GM10248 (cell line): ENCODE data around the gene ANGPT4.

ENCODE experiments used
- CTCF ChIA-PET: fragments of 300-600 bp; sonication (Branson Sonifier 250); formaldehyde crosslinking; extraction: SDS; loops from one replicate; lab custom pipeline; 2021; ENCODE audit warnings: antibody characterized with exemption; lab: Yijun Ruan, JAX
- POLR2A ChIA-PET: fragments of 350-650 bp; sonication (Branson Sonifier 250); formaldehyde crosslinking; extraction: SDS; loops from one replicate; lab custom pipeline; 2020; ENCODE audit warnings: antibody characterized with exemption; lab: Yijun Ruan, JAX
- DNase-seq: peaks from one replicate; pipeline ENCODE4 v3.0.0; 2012; ENCODE audit errors: extremely low spot score
- TF ChIP-seq, protein P1 (sequence below): IDR thresholded peaks from 2 replicates; pipeline ENCODE4 v1.5.1; 2012; ENCODE audit warnings: mild to moderate bottlenecking, low read depth; ENCODE audit errors: extremely low read depth, missing control alignments, control extremely low read depth

Gene ANGPT4

GRCh38 chr20:952196-952795 is 36.2 kb upstream of the ANGPT4 start:
- POLR2A ChIA-PET = interaction anchor here (0.6 kb wide), 1 partner anchor 108 kb away, joined by 10 read pairs; no protein-coding TSS in a partner anchor
- DNase-seq = no peak
- TF ChIP-seq, protein P1, sequence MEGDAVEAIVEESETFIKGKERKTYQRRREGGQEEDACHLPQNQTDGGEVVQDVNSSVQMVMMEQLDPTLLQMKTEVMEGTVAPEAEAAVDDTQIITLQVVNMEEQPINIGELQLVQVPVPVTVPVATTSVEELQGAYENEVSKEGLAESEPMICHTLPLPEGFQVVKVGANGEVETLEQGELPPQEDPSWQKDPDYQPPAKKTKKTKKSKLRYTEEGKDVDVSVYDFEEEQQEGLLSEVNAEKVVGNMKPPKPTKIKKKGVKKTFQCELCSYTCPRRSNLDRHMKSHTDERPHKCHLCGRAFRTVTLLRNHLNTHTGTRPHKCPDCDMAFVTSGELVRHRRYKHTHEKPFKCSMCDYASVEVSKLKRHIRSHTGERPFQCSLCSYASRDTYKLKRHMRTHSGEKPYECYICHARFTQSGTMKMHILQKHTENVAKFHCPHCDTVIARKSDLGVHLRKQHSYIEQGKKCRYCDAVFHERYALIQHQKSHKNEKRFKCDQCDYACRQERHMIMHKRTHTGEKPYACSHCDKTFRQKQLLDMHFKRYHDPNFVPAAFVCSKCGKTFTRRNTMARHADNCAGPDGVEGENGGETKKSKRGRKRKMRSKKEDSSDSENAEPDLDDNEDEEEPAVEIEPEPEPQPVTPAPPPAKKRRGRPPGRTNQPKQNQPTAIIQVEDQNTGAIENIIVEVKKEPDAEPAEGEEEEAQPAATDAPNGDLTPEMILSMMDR = no peak

GRCh38 chr20:951384-952169 is 35.4 kb upstream of the ANGPT4 start:
- ChIA-PET CTCF (interaction anchor here (1.6 kb wide), 1 partner anchor 136 kb away, joined by 9 read pairs; no protein-coding TSS in a partner anchor), POLR2A (interaction anchor here (0.6 kb wide), 1 partner anchor 107 kb away, joined by 10 read pairs; no protein-coding TSS in a partner anchor)
- no peak for DNase-seq
- TF ChIP-seq, protein P1 = no peak

More at GRCh38 chr20:952196-952795, 36.2 kb upstream of the ANGPT4 start:
- CTCF ChIA-PET = interaction anchor here (1.6 kb wide), 1 partner anchor 136 kb away, joined by 9 read pairs; no protein-coding TSS in a partner anchor

DNA sequence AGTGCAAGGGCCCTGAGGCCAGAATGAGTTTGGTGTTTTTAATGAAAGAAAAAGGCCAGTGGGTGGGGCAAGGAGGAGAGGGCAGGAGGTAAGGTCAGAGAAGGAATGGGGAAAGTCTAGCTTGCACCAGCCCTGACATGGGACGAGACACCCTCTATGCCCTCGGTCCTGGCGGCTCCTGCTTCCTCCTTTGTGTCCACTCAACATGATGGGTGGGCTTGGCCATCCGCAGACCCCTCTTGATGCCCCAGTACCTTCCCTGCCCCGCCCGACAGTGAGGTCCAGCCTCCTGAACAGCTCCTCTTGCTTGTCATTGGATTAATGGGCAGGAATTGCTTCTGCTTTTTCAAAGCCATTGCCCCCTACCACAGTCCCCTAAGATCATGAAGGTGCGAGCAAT is 33.6 kb upstream of the ANGPT4 start:
- TF ChIP-seq, protein P1 = no peak

GRCh38 chr20:946826-947225 is 30.7 kb upstream of the ANGPT4 start:
- POLR2A ChIA-PET = no interaction called here
- TF ChIP-seq, protein P1 = no peak
- CTCF ChIA-PET = interaction anchor here (1.1 to 6.3 kb wide), 3 partner anchors 9 to 131 kb away, joined by 4 to 29 read pairs (median 5); no protein-coding TSS in a partner anchor
- DNase-seq = no peak

More for the DNA sequence above, 33.6 kb upstream of the ANGPT4 start:
- no peak for DNase-seq
- ChIA-PET CTCF (no interaction called here), POLR2A (no interaction called here)

GRCh38 chr20:945841-946240 is 29.7 kb upstream of the ANGPT4 start:
- no peak for DNase-seq
- ChIA-PET POLR2A (no interaction called here), CTCF (interaction anchor here (1.1 to 6.3 kb wide), 3 partner anchors 10 to 130 kb away, joined by 4 to 29 read pairs (median 5); no protein-coding TSS in a partner anchor)
- TF ChIP-seq, protein P1 = no peak

GRCh38 chr20:944774-945410 is 28.8 kb upstream of the ANGPT4 start:
- TF ChIP-seq, protein P1 = no peak
- ChIA-PET POLR2A (no interaction called here), CTCF (interaction anchor here (6.3 kb wide), 1 partner anchor 11 kb away, joined by 29 read pairs; no protein-coding TSS in a partner anchor)
- no peak for DNase-seq
